MCF 10A (cell line): Measurements from ENCODE around the gene HIVEP1. TPM values are rescaled to one million over a fixed set of nuclear protein-coding genes. Genes with fewer than 3 reads are reported as not detected.

Source experiments
- BruUV-seq: library from RNA; stranded (reverse); fragments of 400-500 nt; replicated peaks from 2 replicates; lab custom pipeline; 2021; lab: Mats Ljungman, UMichigan
- CTCF ChIA-PET: fragments of 300-600 bp; sonication (Branson Sonifier 250); formaldehyde crosslinking; extraction: SDS; loops from one replicate; lab custom pipeline; 2021; ENCODE audit warnings: antibody characterized with exemption, inconsistent platforms; lab: Yijun Ruan, JAX
- POLR2A ChIA-PET: fragments of 300-600, 350-650 bp; sonication (Branson Sonifier 250); formaldehyde crosslinking; extraction: SDS; loops from one replicate; lab custom pipeline; 2020; ENCODE audit warnings: antibody characterized with exemption, inconsistent platforms; lab: Yijun Ruan, JAX
- DNase-seq: peaks from one replicate; pipeline ENCODE4 v3.0.0-alpha.2; 2018; ENCODE audit not compliant: unreplicated experiment
- H3K27ac Mint-ChIP-seq: one replicate; pipeline ENCODE4 v1.8.0; 2022; ENCODE audit warnings: mild to moderate bottlenecking, low read depth, mixed read lengths; ENCODE audit not compliant: unreplicated experiment
- H3K27me3 Mint-ChIP-seq: one replicate; pipeline ENCODE4 v1.8.0; 2022; ENCODE audit warnings: mixed read lengths; ENCODE audit not compliant: insufficient read depth, unreplicated experiment
- H3K36me3 Mint-ChIP-seq: one replicate; pipeline ENCODE4 v1.8.0; 2022; ENCODE audit warnings: mild to moderate bottlenecking, moderate library complexity, mixed read lengths; ENCODE audit not compliant: insufficient read depth, unreplicated experiment
- H3K4me1 Mint-ChIP-seq: one replicate; pipeline ENCODE4 v1.8.0; 2022; ENCODE audit warnings: mixed read lengths; ENCODE audit not compliant: insufficient read depth, unreplicated experiment
- H3K4me3 Mint-ChIP-seq: one replicate; pipeline ENCODE4 v1.8.0; 2022; ENCODE audit warnings: mild to moderate bottlenecking, moderate library complexity, mixed read lengths; ENCODE audit not compliant: unreplicated experiment
- H3K9me3 Mint-ChIP-seq: one replicate; pipeline ENCODE4 v1.8.0; 2022; ENCODE audit warnings: mixed read lengths; ENCODE audit not compliant: unreplicated experiment
- intact Hi-C: fragments of 100-400 bp; cut with micrococcal nuclease; formaldehyde crosslinking; loops from 2 replicates; pipeline ENCODE4 v1.14.1; 2022
- total RNA-seq: library from RNA; stranded (reverse); gene quantifications from 2 replicates; pipeline ENCODE4 v1.2.3, GENCODE V29; 2022
- TF ChIP-seq, protein P1 (sequence below): fragments of 200-600 bp; IDR thresholded peaks from one replicate; pipeline ENCODE4 v1.8.0; 2022; ENCODE audit warnings: antibody characterized with exemption, mild to moderate bottlenecking; ENCODE audit not compliant: unreplicated experiment

HIVEP1 gene
- total RNA-seq, 1 experiment from 2014 or later: 19.1 TPM

DNA sequence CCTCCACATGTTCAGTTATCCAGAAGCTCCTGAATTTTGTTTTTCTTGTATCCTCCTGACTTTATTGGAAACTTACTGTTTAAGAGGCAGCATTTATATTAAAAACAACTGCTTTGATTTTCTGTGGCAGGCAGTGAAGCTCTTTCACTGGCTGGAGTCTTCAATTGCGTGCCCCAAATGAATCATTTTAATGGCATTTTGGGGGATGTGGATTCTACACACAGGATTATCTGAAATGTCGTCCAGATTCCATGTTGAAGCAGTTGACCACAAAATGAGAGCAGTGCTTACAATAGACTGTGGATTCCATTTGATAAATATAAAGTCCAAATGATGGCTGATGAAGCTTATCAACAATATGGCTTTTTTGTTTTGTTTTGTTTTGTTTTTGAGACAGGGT, 41.0 kb upstream of the HIVEP1 start:
- Mint-ChIP-seq H3K36me3 (no peaks in the 10 kb centered on the region), H3K4me3 (no peak overlapping the region), H3K27me3 (no peaks in the 10 kb centered on the region), H3K4me1 (peaks cover 4% of the 10 kb centered on the region), H3K27ac (no peak overlapping the region), H3K9me3 (no peaks in the 10 kb centered on the region)
- CTCF ChIA-PET: interaction anchor here (0.6 kb wide), 1 partner anchor 201 kb away, joined by 4 read pairs; no protein-coding TSS in a partner anchor
- intact Hi-C loops: no loop called here
- TF ChIP-seq, protein P1, sequence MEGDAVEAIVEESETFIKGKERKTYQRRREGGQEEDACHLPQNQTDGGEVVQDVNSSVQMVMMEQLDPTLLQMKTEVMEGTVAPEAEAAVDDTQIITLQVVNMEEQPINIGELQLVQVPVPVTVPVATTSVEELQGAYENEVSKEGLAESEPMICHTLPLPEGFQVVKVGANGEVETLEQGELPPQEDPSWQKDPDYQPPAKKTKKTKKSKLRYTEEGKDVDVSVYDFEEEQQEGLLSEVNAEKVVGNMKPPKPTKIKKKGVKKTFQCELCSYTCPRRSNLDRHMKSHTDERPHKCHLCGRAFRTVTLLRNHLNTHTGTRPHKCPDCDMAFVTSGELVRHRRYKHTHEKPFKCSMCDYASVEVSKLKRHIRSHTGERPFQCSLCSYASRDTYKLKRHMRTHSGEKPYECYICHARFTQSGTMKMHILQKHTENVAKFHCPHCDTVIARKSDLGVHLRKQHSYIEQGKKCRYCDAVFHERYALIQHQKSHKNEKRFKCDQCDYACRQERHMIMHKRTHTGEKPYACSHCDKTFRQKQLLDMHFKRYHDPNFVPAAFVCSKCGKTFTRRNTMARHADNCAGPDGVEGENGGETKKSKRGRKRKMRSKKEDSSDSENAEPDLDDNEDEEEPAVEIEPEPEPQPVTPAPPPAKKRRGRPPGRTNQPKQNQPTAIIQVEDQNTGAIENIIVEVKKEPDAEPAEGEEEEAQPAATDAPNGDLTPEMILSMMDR: no peak
- DNase-seq: no peak
- BruUV-seq: no TSS peak
- POLR2A ChIA-PET: interaction anchor here (0.9 kb wide), 1 partner anchor 38 kb away, joined by 4 read pairs; no protein-coding TSS in a partner anchor

DNA sequence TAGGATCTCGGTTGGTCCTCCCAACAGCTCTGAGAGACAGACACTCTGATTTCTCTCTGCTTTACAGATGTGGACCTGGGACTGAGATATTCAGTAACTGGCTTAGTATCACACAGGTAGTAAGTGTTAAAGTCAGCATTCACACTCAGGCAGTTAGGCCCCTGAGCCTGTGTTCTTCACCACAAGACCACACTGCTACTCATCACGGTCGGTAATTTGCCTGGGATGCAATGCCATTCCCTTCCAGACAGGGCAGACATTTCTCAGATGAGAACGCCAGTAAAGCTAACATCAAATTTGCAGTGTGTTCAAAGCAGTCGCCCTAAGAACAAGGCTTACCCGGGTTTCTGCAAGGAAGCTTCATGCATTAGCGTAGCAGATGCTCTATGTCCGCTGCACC, 39.8 kb upstream of the HIVEP1 start:
- H3K9me3 Mint-ChIP-seq: no peaks in the 10 kb centered on the region
- H3K4me3 Mint-ChIP-seq: no peak overlapping the region
- intact Hi-C loops: no loop called here
- no peak for DNase-seq
- no peaks in the 10 kb centered on the region for H3K36me3 Mint-ChIP-seq
- ChIA-PET CTCF (interaction anchor here (0.6 kb wide), 1 partner anchor 10 kb away, joined by 3 read pairs; no protein-coding TSS in a partner anchor), POLR2A (no interaction called here)
- H3K27ac Mint-ChIP-seq: no peak overlapping the region
- H3K27me3 Mint-ChIP-seq: no peaks in the 10 kb centered on the region
- no TSS peak for BruUV-seq
- TF ChIP-seq, protein P1: no peak
- H3K4me1 Mint-ChIP-seq: peaks cover 9% of the 10 kb centered on the region

- TF ChIP-seq, protein P1: no peak
- H3K27ac Mint-ChIP-seq: no peak overlapping the region
- H3K4me1 Mint-ChIP-seq: peaks cover 9% of the 10 kb centered on the region
- BruUV-seq: no TSS peak
- CTCF ChIA-PET: interaction anchor here (0.6 kb wide), 1 partner anchor 11 kb away, joined by 3 read pairs; no protein-coding TSS in a partner anchor
- peak; percentile 63 for DNase-seq
- no peak overlapping the region for H3K4me3 Mint-ChIP-seq
- POLR2A ChIA-PET: interaction anchor here (2.6 kb wide), 1 partner anchor 37 kb away, joined by 24 read pairs; no protein-coding TSS in a partner anchor
- H3K36me3 Mint-ChIP-seq: no peaks in the 10 kb centered on the region
- no peaks in the 10 kb centered on the region for H3K27me3 Mint-ChIP-seq
- no peaks in the 10 kb centered on the region for H3K9me3 Mint-ChIP-seq
- intact Hi-C loops: no loop called here
Measured at GRCh38 chr6:11972806-11973205, 39.3 kb upstream of the HIVEP1 start.

- no peak for DNase-seq
- Mint-ChIP-seq H3K9me3 (no peaks in the 10 kb centered on the region), H3K4me3 (no peak overlapping the region), H3K27ac (no peak overlapping the region), H3K27me3 (no peaks in the 10 kb centered on the region), H3K36me3 (no peaks in the 10 kb centered on the region), H3K4me1 (peaks cover 9% of the 10 kb centered on the region)
- POLR2A ChIA-PET: interaction anchor here (0.7 to 2.6 kb wide), 4 partner anchors 36 to 161 kb away, joined by 3 to 24 read pairs (median 3); no protein-coding TSS in a partner anchor
- no TSS peak for BruUV-seq
- CTCF ChIA-PET: interaction anchor here (0.5 kb wide), 1 partner anchor 305 kb away, joined by 4 read pairs; no protein-coding TSS in a partner anchor
- intact Hi-C loops: no loop called here
- TF ChIP-seq, protein P1: no peak
Measured at GRCh38 chr6:11973238-11973637, 38.9 kb upstream of the HIVEP1 start.
